NCI-H2029 (cell line): ENCODE results near the gene DMXL1.
A peak's percentile ranks its signal among the peaks of the same experiment; 100 is the strongest.
"Not testable (repeated sequence)": the region's sequence is repeated elsewhere in the genome, so short reads cannot be mapped to it uniquely, and the experiment has no call there.

ENCODE experiments used
- DNase-seq: peaks from one replicate; lab custom pipeline; 2025; lab: John Stamatoyannopoulos, UW

Gene DMXL1

GRCh38 chr5:119070578-119070827, 384 bp upstream of the DMXL1 start:
- DNase-seq: peak; percentile 95

GRCh38 chr5:119071561-119071995, 691 bp downstream of the DMXL1 start:
- DNase-seq: no peak

- DNase-seq: no peak
Measured at GRCh38 chr5:119072496-119072895, 1.6 kb downstream of the DMXL1 start.

GRCh38 chr5:119073746-119074337, 3.0 kb downstream of the DMXL1 start:
- not testable (repeated sequence) for DNase-seq

- DNase-seq: no peak
Measured at GRCh38 chr5:119074419-119074818, 3.5 kb downstream of the DMXL1 start.

- not testable (repeated sequence) for DNase-seq
Measured at GRCh38 chr5:119075269-119075668, 4.4 kb downstream of the DMXL1 start.

- DNase-seq: no peak
Measured at GRCh38 chr5:119076080-119076479, 5.2 kb downstream of the DMXL1 start.

- no peak for DNase-seq
Measured at GRCh38 chr5:119077444-119077843, 6.6 kb downstream of the DMXL1 start.

GRCh38 chr5:119078071-119078846, 7.4 kb downstream of the DMXL1 start:
- DNase-seq: no peak

- DNase-seq: no peak
Measured at GRCh38 chr5:119078861-119079260, 8.0 kb downstream of the DMXL1 start.

GRCh38 chr5:119079318-119079921, 8.5 kb downstream of the DMXL1 start:
- DNase-seq: no peak

GRCh38 chr5:119080936-119081335, 10.0 kb downstream of the DMXL1 start:
- no peak for DNase-seq

- no peak for DNase-seq
Measured at GRCh38 chr5:119082691-119083090, 11.8 kb downstream of the DMXL1 start.

- no peak for DNase-seq
Measured at GRCh38 chr5:119083679-119084078, 12.8 kb downstream of the DMXL1 start.

- DNase-seq: no peak
Measured at GRCh38 chr5:119088438-119088837, 17.6 kb downstream of the DMXL1 start.

- no peak for DNase-seq
Measured at GRCh38 chr5:119095611-119096010, 24.7 kb downstream of the DMXL1 start.

GRCh38 chr5:119105971-119106370, 35.1 kb downstream of the DMXL1 start:
- DNase-seq: no peak

- DNase-seq: no peak
Measured at GRCh38 chr5:119112151-119112550, 41.3 kb downstream of the DMXL1 start.

GRCh38 chr5:119117237-119117636, 46.4 kb downstream of the DMXL1 start:
- no peak for DNase-seq

- DNase-seq: no peak
Measured at GRCh38 chr5:119118000-119118399, 47.1 kb downstream of the DMXL1 start.

GRCh38 chr5:119120893-119121292, 50.0 kb downstream of the DMXL1 start:
- DNase-seq: no peak

- not testable (repeated sequence) for DNase-seq
Measured at GRCh38 chr5:119122474-119122873, 51.6 kb downstream of the DMXL1 start.

GRCh38 chr5:119123280-119123679, 52.4 kb downstream of the DMXL1 start:
- DNase-seq: no peak

- no peak for DNase-seq
Measured at GRCh38 chr5:119129770-119130169, 58.9 kb downstream of the DMXL1 start.
